Measurements from ENCODE around the gene QSOX1.

The QSOX1 gene

DNA sequence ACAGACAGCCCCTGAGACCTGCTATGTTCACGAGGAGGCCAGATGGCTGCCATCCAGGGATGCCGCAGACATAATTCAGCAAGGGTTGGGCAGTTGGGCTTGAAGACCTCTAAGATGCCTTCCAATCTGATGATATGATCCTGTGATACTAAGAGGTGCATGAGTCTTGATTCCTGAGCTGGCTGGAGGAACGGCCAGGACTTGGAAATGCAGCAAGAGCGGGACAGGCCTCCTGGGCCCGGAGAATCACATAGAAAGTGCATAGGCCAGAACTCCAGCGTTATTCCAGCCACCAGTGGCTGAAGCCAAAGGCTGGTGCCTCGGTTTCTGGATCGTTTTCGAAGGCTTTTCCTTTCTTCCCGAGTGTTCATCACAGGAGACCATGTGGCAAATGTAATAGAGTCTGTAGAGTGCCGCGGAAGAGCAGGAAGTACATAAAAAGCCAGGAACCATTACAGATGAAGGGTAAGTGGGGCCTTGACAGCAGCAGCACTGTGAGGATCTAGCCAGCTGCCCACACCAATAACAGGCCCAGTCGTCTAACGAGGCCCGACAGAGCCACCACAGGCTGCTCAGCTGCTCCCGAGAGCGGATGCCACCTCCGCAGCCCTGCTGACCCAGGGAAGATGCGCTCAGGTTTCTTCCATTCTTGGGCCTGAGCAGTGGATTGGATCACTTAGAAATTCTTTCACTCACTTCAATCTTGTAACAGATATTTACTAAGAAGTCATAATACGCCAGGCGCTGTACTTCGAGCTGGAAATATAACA is 61.4 kb downstream of the QSOX1 start:
- no peak for TF ChIP-seq GATA3 (IDR thresholded peaks at IDR 0.05; ENCODE audit: low read depth, low read length)
- no peak for TF ChIP-seq GATA2 (IDR thresholded peaks at IDR 0.05; ENCODE audit: low read depth, low read length)

DNA sequence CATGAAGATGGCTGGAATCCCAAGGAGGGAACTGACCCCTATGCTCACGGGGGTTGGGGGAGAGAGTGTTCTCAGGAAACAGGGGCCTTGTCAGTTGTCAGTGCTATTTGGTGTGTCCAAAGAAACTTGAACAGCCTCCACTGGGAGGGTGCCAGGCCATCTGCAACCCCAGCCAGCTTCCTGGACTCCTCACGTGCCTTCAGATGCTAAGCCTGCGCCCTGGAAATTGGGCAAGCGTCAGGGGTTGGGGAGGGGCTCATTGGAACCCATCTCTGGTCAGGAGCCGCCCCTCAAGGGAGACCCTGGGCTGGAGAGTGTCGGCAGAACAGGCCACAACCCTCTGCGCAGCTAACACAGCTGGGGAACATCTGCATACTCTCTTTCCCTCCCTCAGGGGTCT is 62.3 kb downstream of the QSOX1 start:
- TF ChIP-seq GATA3 (IDR thresholded peaks at IDR 0.05; ENCODE audit: low read depth, low read length) (no peak), GATA2 (IDR thresholded peaks at IDR 0.05; ENCODE audit: low read depth, low read length) (no peak)

DNA sequence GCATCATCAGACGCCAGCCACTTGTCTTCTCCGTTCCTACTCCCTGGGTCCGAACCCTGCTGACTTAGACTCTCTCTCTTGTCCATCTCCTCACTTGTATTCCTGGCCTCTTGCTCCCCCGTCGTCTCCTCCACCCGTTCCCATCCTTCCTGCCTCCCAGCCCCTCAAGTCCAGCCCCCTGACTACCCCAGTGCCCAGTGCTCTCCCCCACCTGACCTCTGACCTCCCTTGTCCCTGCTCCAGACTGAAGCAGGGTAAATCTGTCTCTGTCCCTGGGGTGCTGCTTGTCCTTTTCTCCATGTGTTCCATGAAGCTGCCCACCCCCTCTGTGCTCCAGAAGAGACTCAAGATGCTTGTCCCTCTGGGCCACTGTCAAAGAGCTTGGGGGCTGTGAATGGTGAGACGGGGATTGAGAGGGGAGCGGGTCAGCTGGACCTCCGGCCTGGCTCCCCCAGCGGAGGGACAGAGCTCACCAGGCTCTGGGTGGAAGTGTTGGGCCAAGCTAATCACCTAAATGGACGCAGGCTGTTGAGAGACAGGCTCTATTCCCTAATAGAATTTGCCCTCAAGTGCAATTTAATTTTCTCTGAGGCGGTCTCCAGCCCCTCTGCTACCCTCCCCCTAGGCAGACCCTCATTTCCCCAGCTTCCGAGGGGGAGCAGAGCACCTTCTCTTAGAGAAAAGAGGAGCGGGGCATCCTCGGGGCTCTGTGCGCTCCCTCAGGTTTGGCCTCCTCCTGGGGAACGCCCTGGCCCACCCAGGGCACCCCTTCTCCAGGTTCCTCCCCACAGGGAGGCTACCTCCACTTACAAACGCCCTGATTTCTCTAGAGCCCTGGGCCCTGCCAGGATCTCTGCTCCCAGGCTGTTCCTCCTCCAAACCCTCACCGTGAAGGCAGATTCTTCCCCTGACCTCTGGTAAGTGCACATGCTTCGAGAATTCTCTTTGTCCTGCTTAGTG is 64.4 kb downstream of the QSOX1 start:
- no peak for TF ChIP-seq GATA3 (IDR thresholded peaks at IDR 0.05; ENCODE audit: low read depth, low read length)
- TF ChIP-seq GATA2 (IDR thresholded peaks at IDR 0.05; ENCODE audit: low read depth, low read length): no peak

DNA sequence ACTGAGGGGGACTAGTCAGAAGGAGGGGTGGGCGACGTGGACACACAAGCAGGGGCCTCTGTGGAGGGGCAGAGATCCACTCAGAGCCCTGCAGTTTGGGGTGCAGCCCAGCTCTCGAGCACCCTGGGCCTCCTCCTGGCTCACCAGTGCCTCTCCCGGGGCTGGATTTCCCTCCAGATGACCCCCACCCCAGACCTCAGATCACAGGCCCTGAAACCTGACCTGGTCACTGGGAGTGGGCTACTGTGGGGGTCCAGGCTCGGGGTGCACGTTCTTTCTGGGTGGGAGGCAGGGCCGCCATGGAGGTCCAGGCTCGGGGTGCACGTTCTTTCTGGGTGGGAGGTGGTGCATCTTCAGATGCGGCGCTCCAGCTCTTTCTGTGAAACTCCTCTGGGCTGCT is 65.1 kb downstream of the QSOX1 start:
- TF ChIP-seq GATA2 (IDR thresholded peaks at IDR 0.05; ENCODE audit: low read depth, low read length) (no peak), GATA3 (IDR thresholded peaks at IDR 0.05; ENCODE audit: low read depth, low read length) (no peak)

DNA sequence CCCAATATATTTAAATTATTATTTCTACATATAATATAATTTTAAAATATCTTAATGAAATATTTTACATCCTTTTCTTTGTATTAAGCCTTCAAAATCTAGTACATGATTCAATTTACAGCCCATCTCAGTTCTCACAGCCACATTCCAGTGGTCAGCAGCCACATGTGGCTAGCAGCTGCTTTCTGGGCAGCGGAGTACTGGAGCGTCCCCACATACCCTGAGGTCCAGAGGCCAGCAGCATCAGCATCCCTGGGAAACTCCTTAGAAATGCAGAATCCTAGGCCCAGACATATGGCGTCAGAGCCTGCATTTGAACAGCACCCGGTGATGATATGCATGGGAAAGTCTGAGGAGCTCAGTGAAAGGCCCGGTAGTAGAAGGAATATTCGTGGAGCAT is 66.8 kb downstream of the QSOX1 start:
- TF ChIP-seq GATA3 (IDR thresholded peaks at IDR 0.05; ENCODE audit: low read depth, low read length): no peak
- no peak for TF ChIP-seq GATA2 (IDR thresholded peaks at IDR 0.05; ENCODE audit: low read depth, low read length)

DNA sequence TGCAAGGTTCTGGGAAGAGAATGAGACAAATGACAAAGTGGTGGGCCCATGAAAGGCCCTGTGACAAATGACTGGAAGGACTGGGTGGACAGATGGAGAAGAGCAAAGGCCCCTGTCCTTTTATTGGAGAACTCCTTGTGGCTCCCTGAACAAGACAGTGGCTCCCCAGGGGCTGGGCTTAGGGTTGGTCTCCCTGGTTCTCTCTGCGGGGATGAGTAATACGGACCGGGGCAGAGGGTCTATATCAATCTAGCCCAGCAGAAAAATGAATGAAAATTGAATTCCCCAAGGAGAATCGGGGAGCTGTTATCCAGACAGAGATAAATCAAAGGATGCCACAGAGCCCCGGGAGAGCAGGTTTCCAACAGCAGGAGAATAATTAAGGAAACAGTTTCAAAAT is 70.2 kb downstream of the QSOX1 start:
- TF ChIP-seq GATA3 (IDR thresholded peaks at IDR 0.05; ENCODE audit: low read depth, low read length) (no peak), GATA2 (IDR thresholded peaks at IDR 0.05; ENCODE audit: low read depth, low read length) (no peak)

DNA sequence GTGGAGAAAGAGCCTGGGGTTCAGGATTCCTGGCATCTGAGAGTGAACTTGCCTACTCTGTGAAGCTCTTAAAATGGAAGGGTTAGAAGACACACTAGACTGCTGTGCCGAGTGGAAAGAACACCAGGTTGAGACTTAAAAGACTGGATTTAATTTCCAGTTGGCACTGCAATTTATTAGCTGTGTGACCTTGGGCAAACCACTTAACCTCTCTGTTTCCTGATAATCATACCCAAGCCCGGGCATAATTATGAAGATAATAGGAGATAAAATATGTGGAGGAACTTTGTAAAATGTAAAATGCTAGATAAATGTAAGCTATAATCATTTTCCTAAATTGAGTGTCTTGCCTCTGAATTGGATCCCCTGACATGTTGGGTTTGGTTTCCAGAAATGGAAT is 70.7 kb downstream of the QSOX1 start:
- TF ChIP-seq GATA2 (IDR thresholded peaks at IDR 0.05; ENCODE audit: low read depth, low read length): no peak
- no peak for TF ChIP-seq GATA3 (IDR thresholded peaks at IDR 0.05; ENCODE audit: low read depth, low read length)

DNA sequence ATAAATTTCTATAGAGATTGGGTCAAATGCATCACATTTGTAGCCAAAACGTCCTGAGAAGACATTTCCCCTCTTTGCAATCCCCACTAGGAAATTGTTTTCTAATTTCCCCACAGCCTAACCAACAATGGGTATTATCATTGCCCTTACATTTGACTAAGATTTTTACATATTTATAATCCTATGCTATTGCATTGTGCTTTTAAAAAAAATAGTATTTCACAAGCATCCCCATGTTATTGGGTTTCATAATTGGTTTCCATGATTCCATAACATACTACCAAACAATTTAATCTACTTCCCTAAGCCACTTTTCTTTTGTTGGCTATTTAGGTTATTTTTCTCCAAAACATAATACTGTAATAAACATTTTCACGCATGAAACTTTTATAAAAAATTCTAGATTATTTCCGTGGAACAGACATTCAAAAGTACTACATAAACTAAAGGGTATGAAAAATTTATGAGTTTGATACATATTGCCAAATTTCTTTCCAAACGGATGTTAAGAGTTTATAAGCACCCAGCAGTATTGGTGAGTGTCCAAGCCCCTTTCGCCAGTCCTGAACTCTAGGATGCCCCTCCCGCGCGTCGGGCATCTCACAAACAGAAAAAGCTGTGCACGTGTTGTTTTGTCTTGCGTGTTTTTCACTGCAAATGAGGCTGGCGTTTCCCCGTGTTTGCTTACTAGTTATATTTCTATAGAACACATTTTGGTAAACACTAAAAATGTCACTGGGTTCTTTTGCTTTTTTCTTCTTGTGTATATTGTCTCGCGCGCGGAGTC is 73.4 kb downstream of the QSOX1 start:
- TF ChIP-seq GATA3 (IDR thresholded peaks at IDR 0.05; ENCODE audit: low read depth, low read length) (no peak), GATA2 (IDR thresholded peaks at IDR 0.05; ENCODE audit: low read depth, low read length) (no peak)

DNA sequence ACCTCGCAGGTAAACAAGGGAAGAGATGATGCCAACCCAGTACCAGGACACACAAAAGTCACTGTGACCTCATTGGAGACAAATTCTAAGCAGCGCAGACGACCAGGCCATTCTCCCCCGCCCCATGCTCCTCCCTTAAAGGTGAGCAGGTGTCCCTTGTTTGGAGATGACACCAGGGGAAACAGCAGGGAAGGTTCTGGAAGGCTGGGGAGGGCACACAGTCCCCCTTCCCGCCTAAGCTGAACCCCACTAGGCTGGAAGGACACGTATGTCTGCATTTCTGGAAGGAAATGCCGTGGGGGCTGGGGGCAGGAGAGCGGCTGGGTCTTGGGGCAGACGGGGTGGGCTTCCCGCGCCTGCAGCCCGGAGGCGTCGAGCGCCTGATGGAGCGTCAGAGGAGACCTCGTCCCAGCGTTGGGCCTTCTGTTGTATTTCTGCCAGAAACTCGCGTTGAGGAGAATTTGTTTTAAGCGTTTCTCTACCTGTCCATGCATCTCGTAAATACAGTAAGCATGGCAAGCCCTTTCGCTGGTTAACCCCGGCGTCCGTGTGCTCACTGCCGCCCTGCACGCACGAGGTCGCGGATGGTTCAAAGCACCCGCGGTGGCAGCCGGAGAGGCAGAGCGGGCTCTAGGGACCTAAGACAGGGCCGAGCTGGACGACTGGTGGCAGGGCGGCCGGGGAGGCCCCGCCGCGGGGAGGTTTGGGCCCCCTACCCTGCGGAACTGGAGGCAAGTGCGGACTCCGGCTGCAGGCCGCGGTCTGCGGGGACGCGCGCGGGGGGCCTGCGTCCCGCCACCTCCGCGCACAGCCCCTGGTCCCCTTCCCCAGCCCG is 74.2 kb downstream of the QSOX1 start:
- TF ChIP-seq GATA3 (IDR thresholded peaks at IDR 0.05; ENCODE audit: low read depth, low read length) (no peak), GATA2 (IDR thresholded peaks at IDR 0.05; ENCODE audit: low read depth, low read length) (no peak)

DNA sequence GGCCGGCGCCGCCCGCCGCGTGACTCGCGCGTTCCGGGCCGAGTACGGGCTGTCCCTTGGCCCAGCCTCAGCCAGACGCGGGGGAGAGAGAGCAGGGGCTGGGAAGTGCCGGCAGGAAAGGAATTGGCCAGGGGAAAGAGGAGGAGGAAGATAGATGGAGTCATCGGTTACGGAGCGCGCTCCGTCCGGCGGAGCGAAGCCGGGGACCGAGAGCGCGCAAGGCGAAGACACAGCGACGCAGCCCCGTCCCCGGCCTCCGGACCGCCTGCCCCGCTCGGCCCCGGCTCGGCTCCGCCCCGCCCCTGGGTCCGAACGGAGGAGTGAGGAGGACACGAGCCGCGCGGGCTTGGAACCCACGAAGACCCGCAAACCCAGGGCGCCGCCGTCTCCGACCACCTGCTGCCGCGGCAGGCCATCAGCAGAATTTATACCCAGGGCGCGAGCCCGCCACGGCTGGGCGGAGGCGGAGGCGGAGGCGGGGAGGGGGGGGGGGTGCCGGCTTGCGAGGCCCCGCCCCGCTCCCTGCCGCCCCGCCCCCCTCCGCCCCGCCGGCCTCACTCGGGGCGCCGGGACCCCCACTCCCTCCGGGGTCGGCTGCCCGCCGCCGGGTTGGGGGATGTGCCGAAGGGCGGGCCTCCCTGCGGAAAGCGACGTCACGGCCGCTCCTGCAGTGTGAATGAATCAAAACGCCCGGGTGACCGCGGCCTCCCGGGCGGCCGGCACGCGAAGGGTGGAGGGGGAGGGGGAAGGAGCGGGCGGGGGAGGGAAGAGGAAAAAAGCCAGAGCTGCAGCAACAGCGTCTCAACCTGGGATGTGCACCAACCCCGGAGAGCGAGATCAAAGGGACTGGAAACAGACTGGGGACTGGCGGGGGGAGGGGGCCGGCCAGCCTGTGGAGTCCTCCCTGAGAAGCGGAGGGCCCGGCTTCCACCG is 75.1 kb downstream of the QSOX1 start, which contains the start of gene LHX4:
Gene LHX4, plus strand, starts transcription at position 782 of the 933 bp plus-strand sequence. CDS start 266 bp downstream, outside the sequence.
- TF ChIP-seq GATA3 (IDR thresholded peaks at IDR 0.05; ENCODE audit: low read depth, low read length) (no peak), GATA2 (IDR thresholded peaks at IDR 0.05; ENCODE audit: low read depth, low read length) (no peak)

DNA sequence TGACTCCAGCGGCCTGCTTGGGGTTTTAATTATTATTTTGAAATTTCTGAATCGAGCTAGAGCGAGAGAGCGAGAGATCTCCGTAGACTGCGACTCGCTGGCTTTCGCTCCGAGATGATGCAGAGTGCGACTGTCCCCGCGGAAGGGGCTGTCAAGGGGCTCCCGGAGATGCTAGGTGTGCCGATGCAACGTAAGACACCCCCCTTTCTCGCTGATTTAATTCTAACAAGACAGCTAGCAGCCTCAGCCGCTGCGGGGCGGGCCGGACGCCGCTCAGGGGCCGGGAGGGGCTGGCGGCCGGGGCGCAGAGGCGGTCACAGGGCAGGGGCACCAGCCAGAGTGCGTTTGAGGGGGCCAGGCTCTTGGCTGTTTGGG is 75.7 kb downstream of the QSOX1 start:
- no peak for TF ChIP-seq GATA2 (IDR thresholded peaks at IDR 0.05; ENCODE audit: low read depth, low read length)
- no peak for TF ChIP-seq GATA3 (IDR thresholded peaks at IDR 0.05; ENCODE audit: low read depth, low read length)

Data from SH-SY5Y (cell line).